ENCODE results near the gene MSH5. TPM values are rescaled to one million over a fixed set of nuclear protein-coding genes. Genes with fewer than 3 reads are reported as not detected.

Gene MSH5
- total RNA-seq, 4 donors from 2014 or later = 2.3 to 7.9 (median 6.8) TPM

DNA sequence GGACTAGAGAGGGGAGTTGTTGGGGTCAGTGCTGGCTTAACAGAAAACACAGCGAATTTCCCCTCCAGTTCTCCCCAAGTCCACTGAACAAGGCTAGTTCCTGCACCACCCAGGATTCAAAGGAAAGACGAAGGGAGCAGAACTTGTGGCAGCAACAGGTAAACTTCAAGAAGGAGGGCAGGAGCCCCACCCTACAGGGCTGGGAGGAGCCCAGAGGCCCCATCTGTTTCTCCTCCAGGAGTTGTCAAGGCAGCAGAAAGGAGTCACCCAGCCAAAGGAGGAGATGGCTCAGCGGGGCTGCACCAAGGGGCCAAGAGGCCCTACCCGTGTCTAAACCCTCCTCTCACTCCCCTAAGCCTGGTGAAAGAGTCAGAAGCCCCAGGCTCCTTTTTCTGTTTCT, 24.4 kb downstream of the MSH5 start:
- no peak overlapping the region for H3K27ac ChIP-seq
- H3K9me3 ChIP-seq = no peaks in the 10 kb centered on the region
- TF ChIP-seq, protein P1, sequence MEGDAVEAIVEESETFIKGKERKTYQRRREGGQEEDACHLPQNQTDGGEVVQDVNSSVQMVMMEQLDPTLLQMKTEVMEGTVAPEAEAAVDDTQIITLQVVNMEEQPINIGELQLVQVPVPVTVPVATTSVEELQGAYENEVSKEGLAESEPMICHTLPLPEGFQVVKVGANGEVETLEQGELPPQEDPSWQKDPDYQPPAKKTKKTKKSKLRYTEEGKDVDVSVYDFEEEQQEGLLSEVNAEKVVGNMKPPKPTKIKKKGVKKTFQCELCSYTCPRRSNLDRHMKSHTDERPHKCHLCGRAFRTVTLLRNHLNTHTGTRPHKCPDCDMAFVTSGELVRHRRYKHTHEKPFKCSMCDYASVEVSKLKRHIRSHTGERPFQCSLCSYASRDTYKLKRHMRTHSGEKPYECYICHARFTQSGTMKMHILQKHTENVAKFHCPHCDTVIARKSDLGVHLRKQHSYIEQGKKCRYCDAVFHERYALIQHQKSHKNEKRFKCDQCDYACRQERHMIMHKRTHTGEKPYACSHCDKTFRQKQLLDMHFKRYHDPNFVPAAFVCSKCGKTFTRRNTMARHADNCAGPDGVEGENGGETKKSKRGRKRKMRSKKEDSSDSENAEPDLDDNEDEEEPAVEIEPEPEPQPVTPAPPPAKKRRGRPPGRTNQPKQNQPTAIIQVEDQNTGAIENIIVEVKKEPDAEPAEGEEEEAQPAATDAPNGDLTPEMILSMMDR (IDR thresholded peaks at IDR 0.05) = no peak
- no peak for TF ChIP-seq POLR2A (IDR thresholded peaks at IDR 0.05)
- intact Hi-C loops (cut with DNase I) = no loop called here
- 77 to 84% methylated on average over 4 of the region's 4 CpGs for WGBS, 2 donors
- no peak for DNase-seq
- H3K4me1 ChIP-seq = peaks cover 0 to 28% (median 3%) of the 10 kb centered on the region in 3 donors
- H3K27me3 ChIP-seq = no peaks in the 10 kb centered on the region
- H3K4me3 ChIP-seq = no peak overlapping the region
- peaks cover 0 to 22% (median 0%) of the 10 kb centered on the region in 3 donors for H3K36me3 ChIP-seq

DNA sequence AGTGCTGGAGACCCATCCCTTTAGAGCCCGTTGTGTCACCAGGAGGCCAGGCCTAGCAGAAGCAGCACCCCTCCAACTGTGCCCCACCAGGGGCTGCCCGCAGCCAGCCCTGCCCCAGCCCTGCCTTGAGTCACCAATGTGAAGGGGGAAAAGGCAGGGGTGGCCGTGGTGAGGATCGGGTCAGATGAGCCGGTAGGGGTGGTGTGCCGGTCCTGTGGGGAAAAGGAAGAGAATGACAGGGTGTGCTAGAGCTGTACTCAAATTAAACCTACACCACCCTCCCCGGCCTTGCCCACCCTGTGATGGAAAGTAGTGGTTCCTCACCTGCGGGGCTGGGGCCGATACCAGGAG, 25.7 kb downstream of the MSH5 start:
- intact Hi-C loops (cut with DNase I) = loop anchor here (5.0 kb wide), 1 partner anchor 88 kb away; no protein-coding TSS in a partner anchor
- H3K4me3 ChIP-seq = no peak overlapping the region
- no peak overlapping the region for H3K27ac ChIP-seq
- no peaks in the 10 kb centered on the region for H3K9me3 ChIP-seq
- peaks cover 3 to 38% (median 3%) of the 10 kb centered on the region in 3 donors for H3K4me1 ChIP-seq
- no peak for TF ChIP-seq POLR2A (IDR thresholded peaks at IDR 0.05)
- TF ChIP-seq, protein P1 (IDR thresholded peaks at IDR 0.05) = no peak
- WGBS, 2 donors = 85 to 86% methylated on average over 6 to 9 of the region's 9 CpGs
- DNase-seq = no peak
- H3K36me3 ChIP-seq = peaks cover 0 to 12% (median 0%) of the 10 kb centered on the region in 3 donors
- H3K27me3 ChIP-seq = no peaks in the 10 kb centered on the region

DNA sequence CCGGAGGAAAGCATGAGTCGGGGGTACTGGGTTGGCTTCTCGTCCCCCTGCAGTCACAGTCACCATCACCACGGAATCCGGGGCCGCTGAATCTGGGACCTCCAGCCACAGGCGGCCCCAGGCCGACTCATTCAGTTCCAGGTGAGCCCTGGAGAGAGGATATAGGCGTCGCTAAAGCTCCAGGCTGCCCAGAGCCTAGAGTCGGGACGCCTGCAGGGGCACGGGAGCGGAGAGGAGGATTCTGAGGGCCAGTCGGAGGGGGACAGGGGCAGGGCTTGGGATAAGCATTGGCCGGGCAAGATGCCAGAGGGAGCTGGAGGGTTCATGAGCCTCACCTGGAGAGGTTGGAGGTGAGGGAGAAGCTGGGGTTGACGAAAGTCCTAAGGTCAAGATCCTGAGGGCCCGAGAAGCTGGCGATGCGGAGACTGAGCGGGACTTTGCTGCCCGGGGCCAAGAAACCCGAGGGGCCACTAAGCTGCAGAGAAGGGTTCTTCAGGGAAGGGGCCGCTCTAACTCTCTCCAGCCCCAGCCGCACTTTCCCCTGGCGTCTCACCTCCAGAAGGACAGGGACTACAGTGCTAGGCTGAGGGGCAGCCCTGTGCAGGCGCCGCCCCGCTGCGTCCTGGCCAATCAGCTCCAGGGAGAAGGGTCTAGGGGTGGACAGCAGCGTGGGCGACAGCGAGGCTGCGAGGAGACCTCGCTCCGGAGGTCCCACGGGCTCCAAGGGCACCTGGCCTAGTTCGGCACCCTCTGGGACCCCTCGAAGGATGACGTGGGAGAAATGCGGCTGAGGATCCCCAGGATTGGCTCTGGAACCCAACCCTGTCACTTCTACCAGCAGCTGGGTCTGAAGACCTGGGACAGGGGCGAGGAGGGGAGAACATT, 26.3 kb downstream of the MSH5 start:
- WGBS, 2 donors = 67% methylated on average over 11 to 22 of the region's 42 CpGs
- Histone ChIP-seq H3K4me3 (peak overlapping the region in 3 of 4 donors; percentile 5 to 52 (median 20)), H3K27ac (no peak overlapping the region), H3K9me3 (no peaks in the 10 kb centered on the region), H3K4me1 (peaks cover 3 to 40% (median 3%) of the 10 kb centered on the region in 3 donors), H3K27me3 (no peaks in the 10 kb centered on the region), H3K36me3 (peaks cover 0 to 10% (median 0%) of the 10 kb centered on the region in 3 donors)
- no peak for DNase-seq
- TF ChIP-seq, protein P1 (IDR thresholded peaks at IDR 0.05) = no peak
- no peak for TF ChIP-seq POLR2A (IDR thresholded peaks at IDR 0.05)
- intact Hi-C loops (cut with DNase I) = loop anchor here (5.0 kb wide), 1 partner anchor 89 kb away; no protein-coding TSS in a partner anchor

DNA sequence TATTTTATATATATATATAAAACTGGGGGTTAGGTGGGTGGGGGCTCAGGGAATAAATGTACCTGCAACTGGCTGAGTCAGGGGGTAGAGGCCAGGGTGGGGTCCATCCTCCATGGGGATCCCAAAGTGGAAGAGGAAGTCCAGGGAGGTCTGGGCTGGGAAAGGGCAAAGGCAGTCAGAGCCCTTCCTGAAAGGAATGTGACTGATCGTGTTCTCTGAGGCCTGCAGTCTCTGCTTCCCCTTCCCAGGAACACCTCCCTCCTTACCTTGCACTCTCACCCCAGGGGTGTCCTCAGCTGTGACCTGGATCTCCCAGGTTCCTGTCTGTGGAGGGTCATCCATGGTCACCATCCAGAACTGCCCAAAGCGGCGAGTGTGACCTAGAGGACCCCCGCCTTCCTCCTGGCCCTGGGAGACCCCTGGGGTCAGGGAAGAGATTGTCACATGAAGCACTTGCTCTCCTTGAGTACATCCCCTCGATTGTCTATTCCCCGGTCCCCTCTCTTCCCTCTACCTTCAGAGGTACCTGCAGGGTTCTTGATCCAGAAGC, 27.4 kb downstream of the MSH5 start:
- no peak for DNase-seq
- Histone ChIP-seq H3K27me3 (no peaks in the 10 kb centered on the region), H3K4me1 (peaks cover 3 to 40% (median 3%) of the 10 kb centered on the region in 3 donors), H3K36me3 (peaks cover 0 to 2% (median 0%) of the 10 kb centered on the region in 3 donors), H3K27ac (no peak overlapping the region), H3K4me3 (no peak overlapping the region), H3K9me3 (no peaks in the 10 kb centered on the region)
- TF ChIP-seq POLR2A (IDR thresholded peaks at IDR 0.05) = no peak
- TF ChIP-seq, protein P1 (IDR thresholded peaks at IDR 0.05) = no peak
- WGBS, 2 donors = 70 to 89% methylated on average over 3 to 6 of the region's 6 CpGs
- intact Hi-C loops (cut with DNase I) = loop anchor here (5.0 kb wide), 1 partner anchor 90 kb away; no protein-coding TSS in a partner anchor

Measured in esophagus squamous epithelium (tissue), 5 donors.